Fibroblast of the aortic adventitia (primary cell): ENCODE results near the gene GCAT. TPM values are rescaled to one million over a fixed set of nuclear protein-coding genes. Genes with fewer than 3 reads are reported as not detected.

Experiments
- DNase-seq: peaks from one replicate; pipeline ENCODE4 v3.0.0-alpha.2; 2010; ENCODE audit warnings: low read depth
- H3K4me3 ChIP-seq: 2 replicates; pipeline ENCODE4 v1.5.1; 2011; ENCODE audit warnings: low read depth, mild to moderate bottlenecking, control low read depth, low read length, moderate library complexity
- small RNA-seq: library from RNA; depleted of rRNA; stranded (forward); fragments of <200 nt; gene quantifications from one replicate; pipeline ENCODE3, GENCODE V24; 2012
- total RNA-seq: library from RNA; depleted of rRNA; stranded (reverse); fragments of >200 nt; gene quantifications from 2 replicates; pipeline ENCODE4 v1.2.3, GENCODE V29; 2012; ENCODE audit warnings: low replicate concordance
- TF ChIP-seq, protein P1 (sequence below): IDR thresholded peaks from 2 replicates; pipeline ENCODE4 v1.5.1; 2011; ENCODE audit warnings: mild to moderate bottlenecking, low read length, control low read depth, inconsistent platforms; ENCODE audit not compliant: insufficient read depth

Gene GCAT
- total RNA-seq, 1 donor = 13.1 TPM

DNA sequence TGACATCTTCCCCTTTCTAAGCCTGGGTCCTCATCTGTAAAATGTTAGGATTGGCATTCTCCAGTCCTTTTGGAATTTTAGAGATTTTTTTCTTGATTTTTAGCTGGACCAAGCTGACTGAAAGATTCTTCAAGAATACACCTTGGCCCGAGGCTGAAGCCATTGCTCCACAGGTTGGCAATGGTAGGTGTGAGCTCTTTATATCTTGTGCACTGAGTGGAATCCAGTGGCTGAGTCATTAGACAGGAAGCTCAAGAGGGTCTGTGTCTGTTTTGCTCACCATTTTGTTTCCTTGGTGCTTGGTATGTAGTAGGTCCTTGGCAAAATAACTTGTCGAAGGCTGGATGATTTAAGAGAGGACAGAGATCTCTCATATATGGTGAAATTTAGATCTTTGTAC, 47.7 kb downstream of the GCAT start:
- TF ChIP-seq, protein P1, sequence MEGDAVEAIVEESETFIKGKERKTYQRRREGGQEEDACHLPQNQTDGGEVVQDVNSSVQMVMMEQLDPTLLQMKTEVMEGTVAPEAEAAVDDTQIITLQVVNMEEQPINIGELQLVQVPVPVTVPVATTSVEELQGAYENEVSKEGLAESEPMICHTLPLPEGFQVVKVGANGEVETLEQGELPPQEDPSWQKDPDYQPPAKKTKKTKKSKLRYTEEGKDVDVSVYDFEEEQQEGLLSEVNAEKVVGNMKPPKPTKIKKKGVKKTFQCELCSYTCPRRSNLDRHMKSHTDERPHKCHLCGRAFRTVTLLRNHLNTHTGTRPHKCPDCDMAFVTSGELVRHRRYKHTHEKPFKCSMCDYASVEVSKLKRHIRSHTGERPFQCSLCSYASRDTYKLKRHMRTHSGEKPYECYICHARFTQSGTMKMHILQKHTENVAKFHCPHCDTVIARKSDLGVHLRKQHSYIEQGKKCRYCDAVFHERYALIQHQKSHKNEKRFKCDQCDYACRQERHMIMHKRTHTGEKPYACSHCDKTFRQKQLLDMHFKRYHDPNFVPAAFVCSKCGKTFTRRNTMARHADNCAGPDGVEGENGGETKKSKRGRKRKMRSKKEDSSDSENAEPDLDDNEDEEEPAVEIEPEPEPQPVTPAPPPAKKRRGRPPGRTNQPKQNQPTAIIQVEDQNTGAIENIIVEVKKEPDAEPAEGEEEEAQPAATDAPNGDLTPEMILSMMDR = no peak
- DNase-seq = no peak

DNA sequence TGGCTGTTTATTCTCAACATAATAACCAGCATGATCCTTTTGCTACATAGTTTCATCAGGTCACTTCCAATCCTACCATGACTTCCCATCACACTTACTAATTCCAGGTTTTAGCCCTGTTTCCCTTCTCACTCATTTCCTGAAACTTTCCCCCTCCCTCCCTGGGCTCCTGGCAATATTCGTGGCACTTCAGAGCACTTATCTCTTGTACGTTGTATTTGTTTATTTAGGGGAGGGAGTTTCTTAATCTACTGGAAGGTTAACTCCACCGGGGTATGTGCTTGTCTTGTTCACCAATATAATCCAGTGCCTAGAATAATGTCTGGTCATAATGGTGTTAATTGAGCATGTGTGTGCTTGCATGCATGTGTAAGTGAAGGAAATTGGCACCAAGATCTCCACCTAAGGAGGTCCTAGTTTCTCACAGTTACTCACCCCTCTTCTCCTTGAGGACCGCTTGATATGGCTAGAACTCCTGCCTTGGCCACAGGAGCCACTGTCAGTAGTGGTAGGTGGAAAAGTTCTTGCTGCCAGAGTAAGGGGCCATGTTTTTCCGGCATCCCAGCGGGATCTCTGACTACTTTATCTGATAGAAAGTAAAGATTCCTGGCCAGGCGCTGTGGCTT, 53.2 kb downstream of the GCAT start:
- no peak for DNase-seq
- no peak overlapping the region for H3K4me3 ChIP-seq
- TF ChIP-seq, protein P1 = no peak

More for the DNA sequence above, 47.7 kb downstream of the GCAT start:
- H3K4me3 ChIP-seq = no peak overlapping the region

DNA sequence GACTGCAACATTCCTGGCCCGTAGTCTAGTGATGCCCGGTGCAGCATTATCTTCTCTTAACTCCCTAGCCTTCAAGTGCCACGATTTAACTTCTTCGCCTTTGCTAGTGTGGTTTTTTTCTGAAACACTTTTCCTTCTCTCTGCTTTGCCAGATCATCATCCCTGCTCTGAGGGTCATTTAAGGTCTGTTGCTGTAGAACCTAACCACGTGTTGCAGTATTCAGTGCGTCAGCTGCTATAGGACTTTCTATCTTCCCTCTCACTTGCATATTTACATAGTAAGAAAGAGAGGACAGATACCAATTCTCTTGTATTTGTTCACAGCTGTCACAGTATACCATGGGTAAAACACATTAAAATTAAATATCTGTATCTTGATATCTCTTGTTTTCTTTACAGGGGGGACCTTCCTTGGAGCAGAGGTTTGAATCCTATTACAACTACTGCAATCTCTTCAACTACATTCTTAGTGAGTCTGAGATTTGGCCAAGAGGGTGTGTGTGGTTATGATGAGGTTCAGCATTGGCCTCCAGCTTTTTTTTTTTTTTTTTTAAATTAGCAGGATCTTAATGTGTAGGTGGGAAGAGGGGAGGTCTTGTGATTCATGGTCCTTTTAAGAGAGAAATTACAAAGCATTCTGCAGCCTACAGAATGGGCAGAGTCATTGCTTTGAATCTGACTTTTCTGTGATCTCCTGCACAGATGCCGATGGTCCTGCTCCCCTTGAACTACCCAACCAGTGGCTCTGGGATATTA, 55.0 kb downstream of the GCAT start:
- H3K4me3 ChIP-seq = no peak overlapping the region
- DNase-seq = no peak
- TF ChIP-seq, protein P1 = no peak

DNA sequence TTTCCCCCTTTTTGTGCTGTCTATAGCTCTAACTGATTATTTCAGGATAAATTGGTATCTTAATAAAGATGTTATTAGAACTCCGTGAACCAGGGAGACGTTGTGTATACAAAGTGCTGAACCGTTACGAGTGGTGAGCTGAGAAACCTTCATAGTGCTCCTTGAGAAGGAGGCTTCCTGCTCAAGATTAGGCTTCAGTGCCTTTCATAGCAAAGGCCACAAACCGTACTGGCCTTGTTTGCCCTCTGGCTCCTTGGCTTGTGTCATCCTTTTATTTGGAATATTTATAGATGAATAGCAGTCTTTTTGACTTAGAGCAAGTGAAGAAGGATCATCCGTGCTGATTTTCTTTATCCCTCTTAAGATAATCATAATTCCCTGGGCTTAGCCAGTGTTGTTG, 57.8 kb downstream of the GCAT start:
- DNase-seq = no peak
- TF ChIP-seq, protein P1 = no peak
- no peak overlapping the region for H3K4me3 ChIP-seq

Small RNAs within 50 kb of the gene (small RNA-seq; reads per million reads assigned to genes)
- 0.76 reads per million, percentile 17 among the genes with 10 or more reads in this experiment for gene MIR659

Other genes with a start within 250 kb of the GCAT start
- gene CDC42EP1, start 247.5 kb upstream of the GCAT start, total RNA-seq = 18.9 and 30.3 TPM in 2 replicates
- not detected in 2 replicates for gene LGALS2, start 227.8 kb upstream of the GCAT start, total RNA-seq
- 12.0 and 35.0 TPM in 2 replicates for gene GGA1, start 199.1 kb upstream of the GCAT start, total RNA-seq
- 1.8 and 4.6 TPM in 2 replicates for gene SH3BP1, start 168.3 kb upstream of the GCAT start, total RNA-seq
- 3.4 and 7.4 TPM in 2 replicates for gene PDXP, start 149.2 kb upstream of the GCAT start, total RNA-seq
- gene LGALS1, start 132.3 kb upstream of the GCAT start, total RNA-seq = 3,846 and 5,734 TPM in 2 replicates
- 12.7 and 14.0 TPM in 2 replicates for gene NOL12, start 121.6 kb upstream of the GCAT start, total RNA-seq
- 150 and 151 TPM in 2 replicates for gene TRIOBP, start 110.9 kb upstream of the GCAT start, total RNA-seq
- gene GALR3, start 15.4 kb downstream of the GCAT start, total RNA-seq = not detected in 2 replicates
- 19.0 and 38.6 TPM in 2 replicates for gene ANKRD54, start 36.4 kb downstream of the GCAT start, total RNA-seq
- gene EIF3L, start 41.5 kb downstream of the GCAT start, total RNA-seq = 181 and 457 TPM in 2 replicates
- gene MICALL1, start 98.4 kb downstream of the GCAT start, total RNA-seq = 13.2 and 24.7 TPM in 2 replicates
- 0.54 TPM in 1 of 2 replicates, not detected in the other for gene C22orf23, start 145.7 kb downstream of the GCAT start, total RNA-seq
- 18.3 and 112 TPM in 2 replicates for gene POLR2F, start 145.8 kb downstream of the GCAT start, total RNA-seq
- gene SOX10, start 176.6 kb downstream of the GCAT start, total RNA-seq = not detected in 2 replicates
- 6.5 and 14.5 TPM in 2 replicates for gene PICK1, start 249.5 kb downstream of the GCAT start, total RNA-seq